Astrocyte (in vitro differentiated cells and primary cell): ENCODE measurements around the gene NUMB. TPM values are rescaled to one million over a fixed set of nuclear protein-coding genes. Genes with fewer than 3 reads are reported as not detected.
A peak's percentile ranks its signal among the peaks of the same experiment; 100 is the strongest.

Source experiments
- DNase-seq: peaks from one replicate; pipeline ENCODE4 v3.0.0-alpha.2; 2010; ENCODE audit warnings: low read depth
- FAIRE-seq: peaks from 2 replicates; lab custom pipeline; 2011; peaks lifted over from hg19 to GRCh38; lab: Jason Lieb, UNC
- H2AFZ ChIP-seq: 2 replicates; pipeline ENCODE4 v1.6.0; 2012; ENCODE audit warnings: low read depth, low read length, inconsistent platforms
- H3K27ac ChIP-seq: 2 replicates; pipeline ENCODE4 v1.5.1; 2011; ENCODE audit warnings: low read depth, low read length, inconsistent platforms
- H3K27me3 ChIP-seq: 2 replicates; pipeline ENCODE4 v1.6.0; 2011; ENCODE audit warnings: low read length, inconsistent platforms; ENCODE audit not compliant: insufficient read depth
- H3K36me3 ChIP-seq: 2 replicates; pipeline ENCODE4 v1.5.1; 2011; ENCODE audit warnings: low read length, inconsistent platforms; ENCODE audit not compliant: insufficient read depth
- H3K4me1 ChIP-seq: 2 replicates; pipeline ENCODE4 v1.5.1; 2011; ENCODE audit warnings: low read length, inconsistent platforms; ENCODE audit not compliant: insufficient read depth
- H3K4me2 ChIP-seq: 2 replicates; pipeline ENCODE4 v1.6.0; 2012; ENCODE audit warnings: low read length, inconsistent platforms
- H3K4me3 ChIP-seq: 2 replicates; pipeline ENCODE4 v1.5.1; 2011; ENCODE audit warnings: low read depth, mild to moderate bottlenecking, low read length, inconsistent platforms; ENCODE audit not compliant: insufficient read depth
- H3K79me2 ChIP-seq: 2 replicates; pipeline ENCODE4 v1.6.0; 2012; ENCODE audit warnings: mild to moderate bottlenecking, low read length, inconsistent platforms; ENCODE audit not compliant: insufficient read depth
- H3K9ac ChIP-seq: 2 replicates; pipeline ENCODE4 v1.6.0; 2012; ENCODE audit warnings: mild to moderate bottlenecking, low read length, inconsistent platforms
- H3K9me3 ChIP-seq: 2 replicates; pipeline ENCODE4 v1.5.1; 2012; ENCODE audit warnings: low read depth, mild to moderate bottlenecking, low read length, inconsistent platforms; ENCODE audit not compliant: insufficient read depth
- H4K20me1 ChIP-seq: 2 replicates; pipeline ENCODE4 v1.6.0; 2012; ENCODE audit warnings: low read length, inconsistent platforms; ENCODE audit not compliant: insufficient read depth
- H3K27ac Mint-ChIP-seq: one replicate; pipeline ENCODE4 v1.8.0; 2021; ENCODE audit warnings: mild to moderate bottlenecking, mixed read lengths; ENCODE audit not compliant: unreplicated experiment
- H3K27me3 Mint-ChIP-seq: one replicate; pipeline ENCODE4 v1.8.0; 2021; ENCODE audit warnings: low read depth, mixed read lengths; ENCODE audit not compliant: unreplicated experiment
- H3K36me3 Mint-ChIP-seq: one replicate; pipeline ENCODE4 v1.8.0; 2021; ENCODE audit warnings: low read depth, mixed read lengths; ENCODE audit not compliant: unreplicated experiment
- H3K4me1 Mint-ChIP-seq: one replicate; pipeline ENCODE4 v1.8.0; 2021; ENCODE audit warnings: low read depth, mixed read lengths; ENCODE audit not compliant: unreplicated experiment
- H3K4me3 Mint-ChIP-seq: one replicate; pipeline ENCODE4 v1.8.0; 2021; ENCODE audit warnings: mild to moderate bottlenecking, moderate library complexity, mixed read lengths; ENCODE audit not compliant: unreplicated experiment
- H3K9me3 Mint-ChIP-seq: one replicate; pipeline ENCODE4 v1.8.0; 2021; ENCODE audit warnings: mild to moderate bottlenecking, mixed read lengths; ENCODE audit not compliant: unreplicated experiment
- EZH2 ChIP-seq: IDR thresholded peaks from 2 replicates; pipeline ENCODE4 v1.6.1; 2012; ENCODE audit warnings: mild to moderate bottlenecking, low read length, inconsistent platforms; ENCODE audit not compliant: insufficient read depth
- total RNA-seq: library from RNA; stranded (reverse); gene quantifications from 2 replicates; pipeline ENCODE4 v1.2.1, GENCODE V29; 2021
- TF ChIP-seq, protein P1 (sequence below): IDR thresholded peaks from 2 replicates; pipeline ENCODE4 v1.5.1; 2011; ENCODE audit warnings: low read depth, mild to moderate bottlenecking, inconsistent platforms, low read length, moderate library complexity; ENCODE audit not compliant: insufficient read depth

Gene NUMB
- total RNA-seq, 1 donor from 2014 or later, result 93.9 TPM

DNA sequence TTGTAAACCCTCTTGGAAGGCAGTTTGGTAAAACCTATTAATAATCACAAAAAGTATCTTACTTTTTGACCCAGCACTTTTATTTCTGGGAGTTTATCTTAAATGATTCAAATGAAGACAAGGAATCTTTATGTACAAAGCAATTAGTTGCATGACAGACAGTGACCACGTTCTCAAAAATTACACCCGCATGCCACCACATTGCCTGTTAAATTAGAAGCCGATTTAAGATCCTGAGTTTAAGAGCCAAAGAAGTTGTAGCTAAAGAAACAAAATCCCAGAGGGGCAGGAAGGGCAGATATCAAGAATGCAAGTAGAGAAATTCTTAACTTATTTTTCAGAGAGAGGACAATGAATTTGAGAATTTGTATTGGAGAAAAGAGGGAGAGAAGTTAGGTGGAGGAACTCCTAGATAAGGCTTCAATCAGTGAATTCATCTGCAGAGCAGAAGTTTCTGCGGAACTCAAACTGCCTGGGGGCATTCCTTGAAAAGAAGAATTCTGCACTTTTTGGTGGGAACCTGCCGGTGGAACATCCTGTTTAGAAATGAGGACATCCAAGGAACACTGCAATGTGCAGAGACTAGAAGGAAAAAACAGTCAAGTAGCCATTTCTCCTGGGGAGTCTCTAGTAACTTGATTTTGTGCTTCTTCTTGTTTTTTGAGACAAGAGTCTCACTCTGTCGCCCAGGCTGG is 31.3 kb upstream of the NUMB start:
- no peak overlapping the region for H3K4me3 ChIP-seq
- no peak overlapping the region for H3K9ac ChIP-seq
- FAIRE-seq, result no peak
- TF ChIP-seq, protein P1, sequence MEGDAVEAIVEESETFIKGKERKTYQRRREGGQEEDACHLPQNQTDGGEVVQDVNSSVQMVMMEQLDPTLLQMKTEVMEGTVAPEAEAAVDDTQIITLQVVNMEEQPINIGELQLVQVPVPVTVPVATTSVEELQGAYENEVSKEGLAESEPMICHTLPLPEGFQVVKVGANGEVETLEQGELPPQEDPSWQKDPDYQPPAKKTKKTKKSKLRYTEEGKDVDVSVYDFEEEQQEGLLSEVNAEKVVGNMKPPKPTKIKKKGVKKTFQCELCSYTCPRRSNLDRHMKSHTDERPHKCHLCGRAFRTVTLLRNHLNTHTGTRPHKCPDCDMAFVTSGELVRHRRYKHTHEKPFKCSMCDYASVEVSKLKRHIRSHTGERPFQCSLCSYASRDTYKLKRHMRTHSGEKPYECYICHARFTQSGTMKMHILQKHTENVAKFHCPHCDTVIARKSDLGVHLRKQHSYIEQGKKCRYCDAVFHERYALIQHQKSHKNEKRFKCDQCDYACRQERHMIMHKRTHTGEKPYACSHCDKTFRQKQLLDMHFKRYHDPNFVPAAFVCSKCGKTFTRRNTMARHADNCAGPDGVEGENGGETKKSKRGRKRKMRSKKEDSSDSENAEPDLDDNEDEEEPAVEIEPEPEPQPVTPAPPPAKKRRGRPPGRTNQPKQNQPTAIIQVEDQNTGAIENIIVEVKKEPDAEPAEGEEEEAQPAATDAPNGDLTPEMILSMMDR, result no peak
- no peak for TF ChIP-seq EZH2
- H3K36me3 ChIP-seq, result peaks cover 4% of the 10 kb centered on the region
- no peaks in the 10 kb centered on the region for H3K9me3 ChIP-seq
- no peaks in the 10 kb centered on the region for H3K27me3 ChIP-seq
- no peak for DNase-seq
- no peak overlapping the region for H2AFZ ChIP-seq
- H3K36me3 Mint-ChIP-seq, result peaks cover 4% of the 10 kb centered on the region
- H3K4me1 Mint-ChIP-seq, result peaks cover 3% of the 10 kb centered on the region
- H3K79me2 ChIP-seq, result peaks cover 32% of the 10 kb centered on the region
- no peaks in the 10 kb centered on the region for H3K27me3 Mint-ChIP-seq
- peak overlapping the region; percentile 71 for H3K4me3 Mint-ChIP-seq
- peaks cover 15% of the 10 kb centered on the region for H3K4me1 ChIP-seq
- H3K4me2 ChIP-seq, result no peak overlapping the region
- no peak overlapping the region for H3K27ac Mint-ChIP-seq
- peaks cover 32% of the 10 kb centered on the region for H4K20me1 ChIP-seq
- no peaks in the 10 kb centered on the region for H3K9me3 Mint-ChIP-seq
- H3K27ac ChIP-seq, result no peak overlapping the region

DNA sequence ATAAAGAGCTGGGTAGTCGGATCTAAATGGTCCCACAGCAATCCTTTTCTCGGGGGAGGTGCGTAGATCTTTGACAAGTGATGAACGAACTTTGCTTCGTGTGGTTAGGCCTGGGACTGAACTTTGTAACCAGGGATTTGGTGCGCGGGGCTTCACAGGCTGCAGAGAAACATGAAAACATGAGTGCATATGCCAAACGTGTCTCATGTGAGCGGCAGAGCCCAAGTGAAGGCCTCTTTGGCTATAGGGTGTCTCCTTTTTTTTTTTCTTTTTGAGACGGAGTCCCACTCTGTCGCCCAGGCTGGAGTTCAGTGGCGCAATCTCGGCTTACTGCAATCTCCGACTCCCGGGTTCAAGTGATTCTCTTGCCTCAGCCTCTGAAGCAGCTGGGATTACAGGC is 20.3 kb upstream of the NUMB start:
- Mint-ChIP-seq H3K4me3 (no peak overlapping the region), H3K36me3 (no peaks in the 10 kb centered on the region), H3K9me3 (no peaks in the 10 kb centered on the region), H3K4me1 (peaks cover 12% of the 10 kb centered on the region), H3K27ac (no peak overlapping the region), H3K27me3 (no peaks in the 10 kb centered on the region)
- H3K4me2 ChIP-seq, result no peak overlapping the region
- no peak for TF ChIP-seq EZH2
- TF ChIP-seq, protein P1, result no peak
- H3K27ac ChIP-seq, result no peak overlapping the region
- no peaks in the 10 kb centered on the region for H3K79me2 ChIP-seq
- H3K9me3 ChIP-seq, result no peaks in the 10 kb centered on the region
- H3K4me3 ChIP-seq, result no peak overlapping the region
- no peaks in the 10 kb centered on the region for H3K36me3 ChIP-seq
- no peaks in the 10 kb centered on the region for H3K4me1 ChIP-seq
- no peak overlapping the region for H3K9ac ChIP-seq
- H3K27me3 ChIP-seq, result no peaks in the 10 kb centered on the region
- no peak for DNase-seq
- no peak overlapping the region for H2AFZ ChIP-seq
- FAIRE-seq, result no peak
- H4K20me1 ChIP-seq, result no peaks in the 10 kb centered on the region

DNA sequence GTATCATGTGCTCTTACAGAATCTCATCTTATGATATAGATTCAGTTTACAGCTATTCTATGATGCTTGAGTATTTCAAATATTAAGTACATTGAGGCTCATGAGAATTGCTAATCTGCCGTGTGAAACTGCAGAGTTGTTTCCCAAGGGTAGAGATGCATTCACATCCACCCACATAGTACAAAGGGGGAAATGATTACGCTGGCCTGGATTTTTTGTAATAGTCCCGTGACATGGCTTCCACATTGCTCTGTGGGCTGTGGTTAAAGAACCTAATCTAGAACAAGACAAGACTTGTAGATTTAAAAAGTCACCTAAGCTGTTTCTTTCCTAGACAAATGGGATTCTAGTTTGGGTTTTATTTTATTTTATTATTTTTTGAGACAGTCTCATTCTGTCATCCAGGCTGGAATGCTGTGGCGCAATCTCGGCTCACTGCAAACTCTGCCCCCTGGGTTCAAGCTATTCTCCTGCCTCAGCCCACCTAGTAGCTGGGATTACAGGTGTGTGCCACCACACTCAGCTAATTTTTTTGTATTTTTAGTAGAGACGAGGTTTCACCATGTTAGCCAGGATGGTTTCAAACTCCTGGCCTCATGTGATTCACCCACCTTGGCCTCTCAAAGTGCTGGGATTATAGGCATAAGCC is 19.4 kb upstream of the NUMB start:
- Histone ChIP-seq H3K79me2 (no peaks in the 10 kb centered on the region), H3K4me3 (no peak overlapping the region), H3K4me2 (no peak overlapping the region), H4K20me1 (no peaks in the 10 kb centered on the region), H3K9ac (no peak overlapping the region), H3K36me3 (no peaks in the 10 kb centered on the region), H3K4me1 (no peaks in the 10 kb centered on the region), H3K27ac (no peak overlapping the region), H3K9me3 (no peaks in the 10 kb centered on the region), H3K27me3 (no peaks in the 10 kb centered on the region), H2AFZ (no peak overlapping the region)
- FAIRE-seq (no peak), DNase-seq (peak; percentile 74)
- Mint-ChIP-seq H3K36me3 (no peaks in the 10 kb centered on the region), H3K4me3 (no peak overlapping the region), H3K27ac (no peak overlapping the region), H3K27me3 (no peaks in the 10 kb centered on the region), H3K4me1 (peaks cover 12% of the 10 kb centered on the region), H3K9me3 (no peaks in the 10 kb centered on the region)
- TF ChIP-seq EZH2, result no peak
- TF ChIP-seq, protein P1, result no peak
